GM18502 (cell line): ENCODE results near the gene CPSF3.
"Not testable (repeated sequence)": the region's sequence is repeated elsewhere in the genome, so short reads cannot be mapped to it uniquely, and the experiment has no call there.

Experiments used
- ATAC-seq: cut with Tn5 transposase; IDR thresholded peaks from one replicate; pipeline ENCODE4 v1.9.1; 2021; ENCODE audit warnings: mild to moderate bottlenecking; ENCODE audit not compliant: unreplicated experiment, poor library complexity

The CPSF3 gene

GRCh38 chr2:9493478-9493877, 70.0 kb downstream of the CPSF3 start:
- ATAC-seq, result no peak

GRCh38 chr2:9494081-9494480, 70.6 kb downstream of the CPSF3 start:
- ATAC-seq, result no peak

GRCh38 chr2:9497017-9497416, 73.6 kb downstream of the CPSF3 start:
- ATAC-seq, result no peak

GRCh38 chr2:9498210-9498609, 74.8 kb downstream of the CPSF3 start:
- no peak for ATAC-seq

GRCh38 chr2:9508931-9509330, 85.5 kb downstream of the CPSF3 start:
- ATAC-seq, result no peak

- ATAC-seq, result not testable (repeated sequence)
Observed at GRCh38 chr2:9513946-9514345, 90.5 kb downstream of the CPSF3 start.

- ATAC-seq, result no peak
Observed at GRCh38 chr2:9517118-9517782, 93.8 kb downstream of the CPSF3 start.

- ATAC-seq, result no peak
Observed at GRCh38 chr2:9518163-9518562, 94.7 kb downstream of the CPSF3 start.

- no peak for ATAC-seq
Observed at GRCh38 chr2:9518780-9519179, 95.3 kb downstream of the CPSF3 start.

GRCh38 chr2:9519250-9519649, 95.8 kb downstream of the CPSF3 start:
- ATAC-seq, result no peak
